Measurements from ENCODE around the gene STXBP6. TPM values are rescaled to one million over a fixed set of nuclear protein-coding genes. Genes with fewer than 3 reads are reported as not detected.
"Not testable (repeated sequence)": the region's sequence is repeated elsewhere in the genome, so short reads cannot be mapped to it uniquely, and the experiment has no call there.

STXBP6 gene
- total RNA-seq, 1 donor from 2014 or later = 27.4 TPM

- Histone ChIP-seq H3K4me3 (no peak overlapping the region), H3K27me3 (no peaks in the 10 kb centered on the region), H3K27ac (no peak overlapping the region), H3K36me3 (no peaks in the 10 kb centered on the region), H3K4me1 (no peaks in the 10 kb centered on the region), H3K9me3 (no peaks in the 10 kb centered on the region)
- ATAC-seq (no peak), DNase-seq (no peak)
- TF ChIP-seq CTCF (IDR thresholded peaks at IDR 0.05) = no peak
- intact Hi-C loops (cut with DNase I) = no loop called here
Observed at GRCh38 chr14:24775950-24776349, 274.0 kb downstream of the STXBP6 start.

DNA sequence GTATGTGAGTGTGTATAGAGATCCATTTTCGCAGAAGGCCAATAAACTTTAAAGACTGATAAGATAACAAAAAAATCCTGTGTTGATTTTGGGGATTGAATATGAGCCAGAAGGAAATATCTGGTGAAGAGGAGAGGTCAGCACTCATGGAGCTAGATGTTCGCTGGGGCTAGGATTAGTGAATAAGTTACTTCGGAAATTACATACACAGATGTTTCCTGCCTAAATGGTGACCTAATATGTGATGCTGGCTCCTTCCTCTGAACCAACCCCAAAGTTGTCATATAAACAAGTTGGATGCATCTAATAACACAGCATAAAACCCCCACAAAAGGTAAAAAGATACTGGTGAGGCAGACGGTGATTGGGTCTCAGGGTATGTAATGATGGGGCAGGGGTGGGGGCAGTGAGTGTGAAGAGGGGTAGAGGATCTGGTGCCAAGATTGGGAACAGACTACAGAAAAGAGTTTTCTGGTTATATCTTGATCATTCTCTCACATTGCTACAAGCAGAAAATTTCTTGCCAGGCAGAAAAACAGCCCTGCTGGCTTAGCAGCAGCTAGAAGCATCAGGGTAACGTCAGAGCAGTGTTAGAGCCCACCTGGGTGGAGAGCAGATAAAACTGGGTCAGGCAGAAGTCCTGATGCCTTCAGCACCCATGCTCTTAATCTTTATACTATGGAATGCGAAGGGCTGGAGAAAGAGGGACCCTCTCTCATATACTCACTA, 275.6 kb downstream of the STXBP6 start:
- H3K36me3 ChIP-seq = no peaks in the 10 kb centered on the region
- no peaks in the 10 kb centered on the region for H3K9me3 ChIP-seq
- no peak for TF ChIP-seq CTCF (IDR thresholded peaks at IDR 0.05)
- intact Hi-C loops (cut with DNase I) = no loop called here
- H3K27ac ChIP-seq = peak overlapping the region; percentile 60
- ATAC-seq (peak; percentile 50), DNase-seq (no peak)
- no peaks in the 10 kb centered on the region for H3K27me3 ChIP-seq
- H3K4me1 ChIP-seq = no peaks in the 10 kb centered on the region
- no peak overlapping the region for H3K4me3 ChIP-seq

GRCh38 chr14:24773564-24773963, 276.4 kb downstream of the STXBP6 start:
- ATAC-seq; H3K4me1 ChIP-seq; H3K27me3 ChIP-seq; H3K9me3 ChIP-seq; H3K27ac ChIP-seq; DNase-seq; intact Hi-C loops (cut with DNase I); H3K36me3 ChIP-seq; H3K4me3 ChIP-seq: not testable (repeated sequence)

GRCh38 chr14:24766434-24766833, 283.5 kb downstream of the STXBP6 start:
- H3K27ac ChIP-seq = no peak overlapping the region
- H3K27me3 ChIP-seq = no peaks in the 10 kb centered on the region
- DNase-seq (no peak), ATAC-seq (no peak)
- no peaks in the 10 kb centered on the region for H3K4me1 ChIP-seq
- H3K36me3 ChIP-seq = no peaks in the 10 kb centered on the region
- intact Hi-C loops (cut with DNase I) = no loop called here
- H3K4me3 ChIP-seq = no peak overlapping the region
- TF ChIP-seq CTCF (IDR thresholded peaks at IDR 0.05) = no peak
- H3K9me3 ChIP-seq = no peaks in the 10 kb centered on the region

DNA sequence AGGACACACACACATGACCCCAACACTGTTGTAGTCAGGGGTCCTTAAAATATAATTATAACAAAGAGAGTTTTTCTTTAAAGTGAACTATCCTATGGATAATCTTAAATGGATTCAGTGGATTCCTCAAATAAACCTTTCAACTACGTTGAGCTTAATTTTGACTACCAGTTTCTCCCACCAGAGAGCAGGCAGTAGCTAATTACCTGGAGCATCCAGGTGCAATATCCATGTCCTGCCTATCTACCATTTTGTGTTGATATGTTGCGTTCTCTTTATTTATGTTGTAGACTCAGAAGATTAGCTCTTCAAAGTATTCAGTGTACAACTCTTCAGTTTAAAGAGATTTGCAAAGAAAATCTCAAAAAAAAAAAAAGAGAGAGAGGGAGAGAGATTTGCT, 288.8 kb downstream of the STXBP6 start:
- Histone ChIP-seq H3K4me3 (no peak overlapping the region), H3K9me3 (no peaks in the 10 kb centered on the region), H3K36me3 (no peaks in the 10 kb centered on the region), H3K27me3 (no peaks in the 10 kb centered on the region), H3K27ac (no peak overlapping the region), H3K4me1 (no peaks in the 10 kb centered on the region)
- intact Hi-C loops (cut with DNase I) = no loop called here
- no peak for TF ChIP-seq CTCF (IDR thresholded peaks at IDR 0.05)
- no peak for DNase-seq
- ATAC-seq = no peak
